Fibroblast of skin of left biceps (primary cell): ENCODE measurements around the gene KDM4B.

Source experiments
- DNase-seq, 2 experiments: peaks; one replicate each; pipeline ENCODE4 v3.0.0-alpha.2; 2013; ENCODE audit warnings: low read depth in 2 of 2

KDM4B gene

GRCh38 chr19:5070930-5071329, 102.0 kb downstream of the KDM4B start:
- no peak for DNase-seq

- no peak for DNase-seq
Measured at GRCh38 chr19:5071579-5071978, 102.7 kb downstream of the KDM4B start.

- DNase-seq = no peak
Measured at GRCh38 chr19:5072115-5072514, 103.2 kb downstream of the KDM4B start.

- DNase-seq = no peak
Measured at GRCh38 chr19:5073153-5073844, 104.4 kb downstream of the KDM4B start.

- no peak for DNase-seq
Measured at GRCh38 chr19:5074407-5074806, 105.5 kb downstream of the KDM4B start.

GRCh38 chr19:5074830-5075394, 106.0 kb downstream of the KDM4B start:
- no peak for DNase-seq

- DNase-seq = no peak
Measured at GRCh38 chr19:5075597-5075996, 106.7 kb downstream of the KDM4B start.

- no peak for DNase-seq
Measured at GRCh38 chr19:5076440-5077208, 107.7 kb downstream of the KDM4B start.

GRCh38 chr19:5077209-5077515, 108.2 kb downstream of the KDM4B start:
- DNase-seq = no peak

- DNase-seq = no peak
Measured at GRCh38 chr19:5078182-5078581, 109.3 kb downstream of the KDM4B start.

GRCh38 chr19:5078666-5079065, 109.8 kb downstream of the KDM4B start:
- no peak for DNase-seq

- no peak for DNase-seq
Measured at GRCh38 chr19:5079071-5079774, 110.3 kb downstream of the KDM4B start.

- no peak for DNase-seq
Measured at GRCh38 chr19:5080030-5080654, 111.2 kb downstream of the KDM4B start.

- no peak for DNase-seq
Measured at GRCh38 chr19:5080809-5081208, 111.9 kb downstream of the KDM4B start.

- no peak for DNase-seq
Measured at GRCh38 chr19:5081443-5082161, 112.7 kb downstream of the KDM4B start.

GRCh38 chr19:5083547-5083965, 114.6 kb downstream of the KDM4B start:
- no peak for DNase-seq

- DNase-seq = no peak
Measured at GRCh38 chr19:5085566-5085965, 116.7 kb downstream of the KDM4B start.

GRCh38 chr19:5086230-5086629, 117.3 kb downstream of the KDM4B start:
- DNase-seq = no peak

- DNase-seq = no peak
Measured at GRCh38 chr19:5086725-5087439, 118.0 kb downstream of the KDM4B start.

GRCh38 chr19:5089283-5089682, 120.4 kb downstream of the KDM4B start:
- DNase-seq = no peak
